NCI-H1417 treated with DMSO at 0.1 percent for 48 hours (cell line): Measurements from ENCODE around the gene NPSR1.
"Not testable (repeated sequence)": the region's sequence is repeated elsewhere in the genome, so short reads cannot be mapped to it uniquely, and the experiment has no call there.

ENCODE experiments used
- DNase-seq: peaks from one replicate; lab custom pipeline; 2025; lab: John Stamatoyannopoulos, UW

Gene NPSR1

GRCh38 chr7:34869057-34869456 lies 211.0 kb downstream of the NPSR1 start:
- no peak for DNase-seq

GRCh38 chr7:34870041-34870440 lies 212.0 kb downstream of the NPSR1 start:
- not testable (repeated sequence) for DNase-seq

GRCh38 chr7:34874329-34874728 lies 216.3 kb downstream of the NPSR1 start:
- not testable (repeated sequence) for DNase-seq

- DNase-seq: no peak
Observed at GRCh38 chr7:34875481-34875880, 217.5 kb downstream of the NPSR1 start.

- not testable (repeated sequence) for DNase-seq
Observed at GRCh38 chr7:34878944-34879735, 221.1 kb downstream of the NPSR1 start.

GRCh38 chr7:34879871-34880270 lies 221.9 kb downstream of the NPSR1 start:
- DNase-seq: no peak

GRCh38 chr7:34883855-34884254 lies 225.8 kb downstream of the NPSR1 start:
- DNase-seq: not testable (repeated sequence)

GRCh38 chr7:34886856-34887255 lies 228.8 kb downstream of the NPSR1 start:
- DNase-seq: no peak

GRCh38 chr7:34889951-34890350 lies 231.9 kb downstream of the NPSR1 start:
- DNase-seq: no peak

- DNase-seq: no peak
Observed at GRCh38 chr7:34895202-34895601, 237.2 kb downstream of the NPSR1 start.
